ENCODE results near the gene PPP1R9A.

Gene PPP1R9A

GRCh38 chr7:94912085-94912484 is 4.7 kb downstream of the PPP1R9A start:
- DNase-seq = no peak

DNA sequence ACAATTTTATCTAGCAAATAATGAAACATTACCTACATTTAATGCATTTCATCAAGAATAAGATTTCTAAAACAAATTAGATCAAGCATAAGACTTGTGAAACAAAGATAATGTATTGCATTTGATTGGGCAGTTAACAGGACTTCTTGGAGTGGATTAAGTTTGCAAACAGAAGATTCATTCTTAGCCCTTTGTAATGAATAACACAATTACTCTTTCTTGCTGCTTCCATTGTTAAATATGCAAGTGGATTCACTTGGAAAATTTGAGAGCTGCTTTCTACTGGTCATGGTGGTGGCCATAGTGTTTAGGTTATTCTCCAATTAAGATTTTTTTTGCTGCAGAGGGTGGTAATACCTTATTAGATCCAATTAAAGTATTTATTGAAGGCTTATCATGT is 6.0 kb downstream of the PPP1R9A start:
- DNase-seq = no peak

- DNase-seq = no peak
Observed at GRCh38 chr7:94921911-94922310, 14.5 kb downstream of the PPP1R9A start.

- no peak for DNase-seq
Observed at GRCh38 chr7:94922457-94922856, 15.1 kb downstream of the PPP1R9A start.

DNA sequence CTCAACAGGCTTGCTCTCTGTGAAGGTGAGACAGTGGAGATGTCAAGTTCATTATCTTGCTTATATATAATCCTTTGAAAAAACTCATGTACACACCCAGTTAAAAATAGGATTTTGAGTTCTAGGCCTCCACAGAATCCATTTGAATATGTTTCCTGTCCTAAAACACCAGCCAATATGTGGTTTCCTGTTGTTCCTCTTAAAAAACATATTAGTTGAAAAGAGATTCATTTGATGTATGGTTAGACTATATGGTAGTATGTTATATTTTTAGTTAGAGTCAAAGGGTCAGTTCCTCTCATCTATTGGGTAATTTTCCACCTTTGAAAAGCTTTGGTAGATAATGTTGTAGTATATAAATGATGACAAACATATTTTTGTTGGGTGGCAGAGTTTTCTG is 16.0 kb downstream of the PPP1R9A start:
- DNase-seq = no peak

- DNase-seq = no peak
Observed at GRCh38 chr7:94928168-94928707, 20.8 kb downstream of the PPP1R9A start.

DNA sequence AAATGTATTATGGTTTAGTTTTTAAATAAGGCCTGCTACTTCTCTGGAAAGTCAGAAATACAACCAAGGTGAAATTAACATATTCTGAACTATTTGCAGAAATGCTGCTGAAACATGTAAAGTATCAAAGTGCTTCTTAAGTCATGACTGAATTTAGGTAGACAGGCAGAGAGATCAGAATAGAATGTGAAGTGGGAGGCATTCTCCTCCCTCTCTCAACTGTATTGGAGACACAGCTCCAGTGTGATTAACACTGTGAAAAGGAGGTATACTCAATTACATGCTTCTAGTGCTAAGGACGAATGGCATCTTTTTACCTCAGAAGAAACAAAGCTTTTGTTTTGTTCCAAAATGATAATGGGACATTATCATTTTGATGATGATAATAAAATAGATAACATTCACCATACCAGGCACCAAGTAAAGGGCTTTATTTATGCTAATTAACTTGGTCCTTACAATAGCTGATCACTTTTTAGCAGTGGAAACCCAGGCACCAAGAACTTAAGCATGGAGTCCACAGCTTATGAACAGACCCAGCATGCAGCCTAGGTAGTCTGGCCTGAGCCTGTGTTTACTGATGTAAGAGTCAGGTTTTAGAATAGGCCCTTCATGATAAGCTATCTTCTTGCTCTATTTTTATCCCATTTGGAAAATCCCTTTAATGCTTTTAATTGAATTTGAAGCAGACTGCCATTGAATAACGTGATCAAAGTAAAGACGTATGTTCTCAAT is 26.0 kb downstream of the PPP1R9A start:
- no peak for DNase-seq

GRCh38 chr7:94939395-94939794 is 32.0 kb downstream of the PPP1R9A start:
- no peak for DNase-seq

GRCh38 chr7:94940241-94940640 is 32.8 kb downstream of the PPP1R9A start:
- DNase-seq = no peak

DNA sequence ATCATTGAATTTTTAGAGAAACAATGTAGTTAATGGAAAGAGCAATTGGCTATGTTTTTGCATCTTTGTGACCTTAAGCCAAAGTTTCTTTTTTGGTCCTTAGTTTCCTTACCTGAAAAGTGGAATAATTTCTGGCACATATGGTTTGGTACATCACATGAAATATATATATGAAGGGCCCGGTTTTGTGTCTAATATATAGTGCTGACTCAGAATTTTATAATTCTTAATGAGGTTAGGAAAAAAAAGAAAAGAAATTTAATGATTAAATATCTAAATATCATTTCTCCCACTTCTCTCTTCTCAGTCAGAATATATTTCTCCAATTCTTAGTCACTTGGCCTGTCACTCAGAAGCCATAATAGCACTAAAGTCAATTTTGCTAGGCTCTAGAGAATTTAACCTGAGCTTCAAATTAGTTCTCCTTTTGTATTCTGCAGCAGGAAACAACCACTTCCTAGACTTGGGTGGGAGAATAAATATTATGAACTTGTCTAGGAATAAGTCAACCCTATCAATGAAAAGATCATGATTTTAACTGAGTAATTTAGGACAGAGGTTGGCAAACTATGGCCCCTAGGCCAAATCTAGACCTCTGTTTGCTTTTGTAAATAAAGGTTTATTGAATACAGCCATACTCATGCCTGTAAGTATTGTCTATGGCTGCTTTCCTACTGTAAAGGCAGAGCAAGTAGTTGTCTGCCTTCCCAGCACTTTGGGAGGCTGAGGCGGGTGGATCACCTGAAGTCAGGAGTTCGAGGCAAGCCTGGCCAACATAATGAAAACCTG is 34.6 kb downstream of the PPP1R9A start:
- no peak for DNase-seq

- no peak for DNase-seq
Observed at GRCh38 chr7:94943134-94943533, 35.7 kb downstream of the PPP1R9A start.

- no peak for DNase-seq
Observed at GRCh38 chr7:94949532-94949931, 42.1 kb downstream of the PPP1R9A start.

DNA sequence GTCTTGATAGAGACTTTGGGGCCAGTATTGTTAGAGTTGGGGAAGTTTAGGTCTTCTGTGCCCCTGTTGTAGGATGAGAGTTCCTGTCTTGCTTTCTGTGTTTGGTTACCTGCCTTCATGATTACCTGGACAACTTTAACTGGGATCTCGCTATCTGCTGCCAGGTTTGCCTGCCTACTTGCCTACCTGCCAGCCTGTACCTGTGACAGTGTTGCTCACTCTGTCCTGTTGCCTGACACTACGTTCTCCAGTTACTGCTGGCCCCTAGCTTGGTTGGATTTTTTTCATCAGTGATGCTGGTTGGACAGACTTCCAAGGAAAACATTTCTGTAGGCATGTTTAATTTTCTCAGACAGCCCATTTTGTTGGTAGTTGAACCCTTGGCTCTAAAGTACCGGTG is 48.4 kb downstream of the PPP1R9A start:
- DNase-seq = no peak

DNA sequence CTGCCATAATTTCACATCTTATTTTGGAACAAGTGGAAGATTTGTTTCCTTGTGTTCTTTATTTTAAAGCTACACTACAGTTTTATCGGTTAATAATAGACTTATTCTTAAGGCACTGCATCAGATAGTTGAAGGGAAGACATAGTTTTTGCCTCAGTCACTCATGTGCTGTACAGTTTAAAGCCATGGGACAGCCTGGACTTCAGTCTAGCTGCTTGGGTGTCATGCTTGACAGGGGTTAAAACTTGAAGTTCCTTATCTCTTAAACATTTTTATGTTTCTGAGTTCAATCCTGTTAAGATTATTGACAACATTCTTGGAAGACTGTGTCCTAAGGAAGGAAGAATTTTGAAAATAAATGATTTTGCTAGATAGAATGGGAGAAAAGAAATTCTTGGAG is 49.7 kb downstream of the PPP1R9A start:
- DNase-seq = no peak

DNA sequence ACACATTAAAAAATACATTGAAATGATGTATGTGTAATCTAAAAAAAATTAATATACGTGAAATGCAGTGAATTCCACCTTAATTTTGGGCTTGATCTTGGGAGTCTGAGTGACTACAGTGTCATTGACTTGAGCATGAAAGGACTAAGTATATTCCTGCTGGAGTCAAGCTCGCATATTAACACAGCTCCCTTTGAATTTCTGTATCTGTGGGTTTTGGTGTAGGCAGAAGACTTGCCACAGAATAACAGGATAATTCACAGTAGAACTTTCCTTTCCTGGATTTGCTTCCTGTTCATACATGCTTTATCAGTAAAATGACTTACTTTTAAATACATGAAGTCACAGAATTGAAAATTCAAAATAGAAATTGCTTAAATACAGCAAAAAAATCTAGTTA is 55.3 kb downstream of the PPP1R9A start:
- DNase-seq = no peak

DNA sequence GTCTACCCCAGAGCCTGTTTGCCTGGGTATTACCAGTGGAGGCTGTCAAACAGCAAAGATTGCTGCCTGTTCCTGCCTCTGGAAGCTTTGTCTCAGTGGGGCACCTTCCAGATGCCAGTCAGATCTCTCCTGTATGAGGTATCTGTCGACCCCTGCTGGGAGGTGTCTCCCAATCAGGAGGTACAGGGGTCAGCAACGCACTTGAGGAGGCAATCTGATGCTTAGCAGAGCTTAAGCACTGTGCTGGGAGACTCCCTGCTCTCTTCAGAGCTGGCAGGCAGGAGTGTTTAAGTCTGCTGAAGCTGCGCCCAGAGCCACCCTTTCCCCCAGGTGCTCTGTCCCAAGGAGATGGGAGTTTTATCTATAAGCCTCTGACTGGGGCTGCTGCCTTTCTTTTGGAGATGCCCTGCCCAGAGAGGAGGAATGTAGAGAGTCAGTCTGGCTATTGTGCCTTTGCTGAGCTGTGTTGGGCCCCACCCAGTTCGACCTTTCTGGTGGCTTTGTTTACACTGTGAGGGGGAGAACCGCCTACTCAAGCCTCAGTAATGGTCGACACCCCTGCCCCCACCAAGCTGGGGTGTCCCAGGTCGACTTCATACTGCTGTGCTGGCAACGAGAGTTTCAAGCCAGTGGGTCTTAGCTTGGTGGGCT is 62.2 kb downstream of the PPP1R9A start:
- DNase-seq = no peak

DNA sequence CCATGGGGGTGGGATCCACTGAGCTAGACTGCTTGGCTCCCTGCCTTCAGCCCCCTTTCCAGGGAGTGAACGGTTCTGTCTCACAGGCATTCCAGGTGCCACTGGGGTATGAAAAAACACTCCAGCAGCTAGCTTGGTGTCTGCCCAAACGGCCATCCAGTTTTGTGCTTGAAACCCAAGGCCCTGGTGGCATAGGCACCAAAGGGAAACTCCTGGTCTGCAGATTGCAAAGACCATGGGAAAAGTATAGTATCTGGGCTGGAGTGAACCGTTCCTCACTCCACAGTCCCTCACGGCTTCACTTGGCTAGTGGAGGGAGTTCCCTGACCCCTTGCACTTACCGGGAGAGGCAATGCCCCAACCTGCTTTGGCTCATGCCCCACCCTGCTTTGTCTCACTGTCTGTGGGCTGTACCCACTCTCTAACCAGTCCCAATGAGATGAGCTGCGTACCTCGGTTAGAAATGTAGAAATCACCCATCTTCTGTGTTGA is 62.7 kb downstream of the PPP1R9A start:
- no peak for DNase-seq

DNA sequence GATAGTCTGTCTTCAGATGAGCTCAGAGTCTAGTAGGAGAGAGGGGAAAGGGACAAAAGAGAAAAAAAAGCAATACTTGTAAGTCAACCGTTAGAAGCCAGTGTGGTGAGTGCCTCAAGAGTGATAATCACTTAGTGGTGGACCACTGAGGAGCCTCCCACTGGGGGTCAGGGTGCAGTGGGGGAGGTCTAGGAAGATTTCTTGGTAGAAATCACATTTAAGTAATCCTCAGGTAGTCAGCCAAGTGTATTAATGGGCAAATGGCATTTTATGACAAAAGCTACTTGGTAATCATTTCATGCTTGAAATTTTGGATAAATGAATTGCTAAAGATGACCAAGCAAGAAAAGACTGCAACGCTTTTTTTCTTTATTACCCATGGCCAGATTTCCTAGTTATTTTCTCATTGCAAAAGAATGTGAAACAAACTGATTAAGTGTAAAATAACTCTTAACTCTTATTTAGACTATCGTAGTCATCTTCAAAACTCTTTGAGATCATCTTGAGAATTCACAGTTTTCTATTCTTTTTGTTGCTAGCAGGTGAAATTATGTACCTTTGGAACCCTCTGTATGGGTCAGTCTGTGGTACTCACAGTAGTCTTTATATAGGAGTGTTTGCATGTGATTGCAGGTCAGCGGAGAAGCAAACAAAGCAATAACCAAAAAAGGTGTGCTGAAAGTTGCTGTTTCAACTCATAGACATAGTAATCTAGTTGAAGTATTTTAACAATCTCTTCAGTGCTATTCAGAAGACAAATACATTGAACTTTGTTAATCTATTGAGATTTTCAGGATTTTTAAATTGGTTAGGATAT is 63.9 kb downstream of the PPP1R9A start:
- DNase-seq = no peak

- no peak for DNase-seq
Observed at GRCh38 chr7:94972296-94972695, 64.9 kb downstream of the PPP1R9A start.

GRCh38 chr7:94973844-94974243 is 66.5 kb downstream of the PPP1R9A start:
- no peak for DNase-seq

GRCh38 chr7:94974423-94974822 is 67.0 kb downstream of the PPP1R9A start:
- DNase-seq = no peak

GRCh38 chr7:94975336-94975735 is 67.9 kb downstream of the PPP1R9A start:
- DNase-seq = no peak
